ENCODE measurements around the gene TRERF1.

TRERF1 gene

DNA sequence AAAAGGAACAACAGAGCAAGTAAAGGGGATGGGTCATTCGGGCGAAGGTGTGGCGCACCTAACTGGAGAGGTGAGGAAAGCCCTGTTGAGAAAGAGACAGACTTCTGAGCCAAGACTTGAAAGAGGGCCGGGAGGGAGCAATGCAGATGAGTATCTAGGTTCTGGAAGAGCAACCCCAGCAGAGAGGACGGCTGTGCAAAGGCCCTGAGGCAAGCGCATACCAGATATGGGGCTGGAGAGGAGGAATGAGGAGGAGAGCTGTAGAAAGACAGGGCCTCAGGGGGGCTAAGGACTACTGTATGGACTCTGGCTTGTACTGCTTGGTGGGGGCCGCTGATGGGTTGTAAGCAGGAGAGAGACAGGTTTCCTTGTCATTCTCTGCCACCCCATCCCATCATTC is 21.9 kb downstream of the TRERF1 start:
- H3K27me3 ChIP-seq (ENCODE audit: insufficient read depth, insufficient read length) = no peaks in the 10 kb centered on the region
- TF ChIP-seq YY1 (IDR thresholded peaks at IDR 0.05; ENCODE audit: insufficient read depth, insufficient read length) = no peak
- no peak for TF ChIP-seq SUZ12 (IDR thresholded peaks at IDR 0.05; ENCODE audit: extremely low read depth, insufficient read depth, insufficient read length)
- TF ChIP-seq ZNF274 (IDR thresholded peaks at IDR 0.05; ENCODE audit: low read depth, low read length) = no peak
- H3K9me3 ChIP-seq (ENCODE audit: insufficient read depth, low read length) = peaks cover 13% of the 10 kb centered on the region
- H3K4me1 ChIP-seq (ENCODE audit: insufficient read depth, insufficient read length) = peaks cover 5% of the 10 kb centered on the region
- DNase-seq (ENCODE audit: low read depth, low spot score) = no peak
- H3K4me3 ChIP-seq (ENCODE audit: insufficient read length, low read depth) = no peak overlapping the region
- peaks cover 2% of the 10 kb centered on the region for H3K36me3 ChIP-seq (ENCODE audit: insufficient read depth, insufficient read length, low read length)
- H3K9ac ChIP-seq (ENCODE audit: insufficient read length, low read depth) = no peak overlapping the region

DNA sequence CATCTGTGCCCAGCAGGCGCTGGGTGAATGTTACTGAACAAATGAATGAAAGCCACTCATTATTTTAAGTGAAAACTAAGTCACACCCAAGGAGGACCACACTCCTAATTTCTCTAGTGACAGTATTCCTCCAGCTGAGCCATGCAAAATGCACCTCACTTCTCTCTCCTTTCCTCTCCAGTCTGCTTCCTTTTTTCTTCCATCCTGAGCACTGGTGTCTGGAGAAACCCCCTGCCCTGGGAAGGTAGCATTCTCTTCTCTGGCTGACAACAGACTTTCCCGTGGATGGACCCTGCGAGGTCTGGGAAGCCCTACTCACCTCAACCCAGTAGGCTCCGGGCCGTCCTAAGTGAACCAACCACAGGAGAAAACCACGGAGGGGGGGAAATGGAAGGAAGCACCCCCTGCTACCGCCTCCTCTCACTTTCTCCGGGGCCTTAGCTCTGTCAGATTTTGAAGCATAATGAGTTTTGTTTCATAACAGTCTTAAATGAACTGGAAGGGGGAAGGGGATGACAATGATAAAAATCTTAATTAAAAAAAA is 22.6 kb downstream of the TRERF1 start:
- peaks cover 2% of the 10 kb centered on the region for H3K36me3 ChIP-seq (ENCODE audit: insufficient read depth, insufficient read length, low read length)
- peaks cover 5% of the 10 kb centered on the region for H3K4me1 ChIP-seq (ENCODE audit: insufficient read depth, insufficient read length)
- no peak for TF ChIP-seq SUZ12 (IDR thresholded peaks at IDR 0.05; ENCODE audit: extremely low read depth, insufficient read depth, insufficient read length)
- TF ChIP-seq ZNF274 (IDR thresholded peaks at IDR 0.05; ENCODE audit: low read depth, low read length) = no peak
- TF ChIP-seq YY1 (IDR thresholded peaks at IDR 0.05; ENCODE audit: insufficient read depth, insufficient read length) = no peak
- no peak overlapping the region for H3K9ac ChIP-seq (ENCODE audit: insufficient read length, low read depth)
- no peaks in the 10 kb centered on the region for H3K27me3 ChIP-seq (ENCODE audit: insufficient read depth, insufficient read length)
- no peak overlapping the region for H3K4me3 ChIP-seq (ENCODE audit: insufficient read length, low read depth)
- peaks cover 7% of the 10 kb centered on the region for H3K9me3 ChIP-seq (ENCODE audit: insufficient read depth, low read length)
- no peak for DNase-seq (ENCODE audit: low read depth, low spot score)

DNA sequence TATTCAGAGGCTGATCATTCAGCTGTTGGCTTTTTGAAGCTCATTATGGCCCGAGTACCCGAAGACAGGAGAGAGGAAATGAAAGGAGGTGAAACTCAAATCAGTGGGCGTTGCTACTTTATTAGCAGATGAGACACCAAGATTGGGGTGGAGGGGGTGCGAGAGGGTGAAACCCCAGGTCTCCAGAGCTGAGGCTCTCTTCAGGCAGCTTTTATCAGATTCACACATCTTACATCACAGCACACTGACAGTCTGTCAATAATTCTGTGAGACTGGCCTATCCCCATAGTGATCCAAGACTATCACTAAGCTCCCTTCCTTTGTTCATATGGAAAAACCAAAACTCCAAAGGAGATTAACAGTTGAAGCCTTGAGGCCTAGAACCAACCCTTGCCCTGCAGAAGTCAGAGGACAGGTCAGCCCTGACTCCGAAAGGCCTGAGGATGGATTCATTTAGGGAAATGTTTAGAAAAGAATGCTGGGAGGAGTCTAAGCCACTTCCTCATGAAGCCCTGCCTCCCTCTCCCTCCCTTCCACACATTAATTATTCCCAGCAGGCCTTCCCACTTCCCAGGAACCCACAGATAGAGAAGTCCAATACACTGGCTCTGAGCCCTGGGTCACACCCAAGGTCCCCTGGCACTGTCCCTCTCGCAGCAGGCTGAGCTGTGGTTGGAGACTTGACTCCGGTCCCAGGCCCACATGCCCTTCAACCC is 23.2 kb downstream of the TRERF1 start:
- Histone ChIP-seq H3K9me3 (ENCODE audit: insufficient read depth, low read length) (peaks cover 1% of the 10 kb centered on the region; the same call in 1 of the 2 replicates), H3K4me3 (ENCODE audit: insufficient read length, low read depth) (no peak overlapping the region), H3K27me3 (ENCODE audit: insufficient read depth, insufficient read length) (no peaks in the 10 kb centered on the region), H3K4me1 (ENCODE audit: insufficient read depth, insufficient read length) (peaks cover 5% of the 10 kb centered on the region), H3K9ac (ENCODE audit: insufficient read length, low read depth) (no peak overlapping the region), H3K36me3 (ENCODE audit: insufficient read depth, insufficient read length, low read length) (no peaks in the 10 kb centered on the region)
- DNase-seq (ENCODE audit: low read depth, low spot score) = no peak
- TF ChIP-seq SUZ12 (IDR thresholded peaks at IDR 0.05; ENCODE audit: extremely low read depth, insufficient read depth, insufficient read length) (no peak), YY1 (IDR thresholded peaks at IDR 0.05; ENCODE audit: insufficient read depth, insufficient read length) (no peak), ZNF274 (IDR thresholded peaks at IDR 0.05; ENCODE audit: low read depth, low read length) (no peak)

DNA sequence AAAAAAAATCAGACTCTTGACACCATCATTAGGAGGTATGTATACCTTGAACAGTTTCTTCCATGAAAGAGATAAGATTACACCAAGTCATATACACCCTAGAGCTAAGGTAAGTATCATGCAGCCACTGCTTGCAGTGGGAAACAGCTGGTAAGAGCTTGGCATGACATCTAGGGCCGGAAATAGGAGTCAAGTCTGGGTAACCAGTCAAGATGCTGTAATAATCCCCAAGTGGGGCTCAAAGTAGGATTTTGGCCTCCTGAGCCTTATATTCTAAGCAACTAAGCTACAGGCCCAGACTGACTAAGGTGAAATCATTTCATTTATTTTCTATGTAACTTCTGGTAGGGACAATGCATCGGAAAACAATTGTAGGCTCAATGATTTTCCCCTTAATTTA is 23.9 kb downstream of the TRERF1 start:
- no peak overlapping the region for H3K9ac ChIP-seq (ENCODE audit: insufficient read length, low read depth)
- H3K4me3 ChIP-seq (ENCODE audit: insufficient read length, low read depth) = no peak overlapping the region
- H3K4me1 ChIP-seq (ENCODE audit: insufficient read depth, insufficient read length) = peaks cover 5% of the 10 kb centered on the region
- H3K9me3 ChIP-seq (ENCODE audit: insufficient read depth, low read length) = no peaks in the 10 kb centered on the region
- H3K36me3 ChIP-seq (ENCODE audit: insufficient read depth, insufficient read length, low read length) = no peaks in the 10 kb centered on the region
- no peaks in the 10 kb centered on the region for H3K27me3 ChIP-seq (ENCODE audit: insufficient read depth, insufficient read length)
- no peak for DNase-seq (ENCODE audit: low read depth, low spot score)
- TF ChIP-seq YY1 (IDR thresholded peaks at IDR 0.05; ENCODE audit: insufficient read depth, insufficient read length) (no peak), SUZ12 (IDR thresholded peaks at IDR 0.05; ENCODE audit: extremely low read depth, insufficient read depth, insufficient read length) (no peak), ZNF274 (IDR thresholded peaks at IDR 0.05; ENCODE audit: low read depth, low read length) (no peak)

DNA sequence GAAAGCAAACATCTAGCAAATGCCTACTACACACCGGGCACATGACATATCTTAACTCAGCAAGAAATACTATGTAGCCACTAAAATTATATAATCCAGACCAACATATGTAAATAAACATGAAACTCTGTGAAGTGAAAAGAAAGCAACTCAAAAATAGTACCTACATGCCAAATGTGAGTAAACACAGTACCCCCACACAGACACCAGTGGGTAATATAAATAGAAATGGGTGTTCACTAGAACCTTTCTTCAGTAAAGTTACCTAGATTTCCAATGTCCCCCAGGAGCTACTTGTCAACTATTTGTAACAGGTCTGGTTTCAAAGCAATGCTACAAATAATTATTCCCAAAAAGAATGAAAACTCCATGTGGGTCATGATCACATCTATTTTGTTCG is 25.5 kb downstream of the TRERF1 start:
- H3K4me1 ChIP-seq (ENCODE audit: insufficient read depth, insufficient read length) = peaks cover 5% of the 10 kb centered on the region
- no peak overlapping the region for H3K4me3 ChIP-seq (ENCODE audit: insufficient read length, low read depth)
- TF ChIP-seq YY1 (IDR thresholded peaks at IDR 0.05; ENCODE audit: insufficient read depth, insufficient read length) = no peak
- no peak for TF ChIP-seq ZNF274 (IDR thresholded peaks at IDR 0.05; ENCODE audit: low read depth, low read length)
- no peak for TF ChIP-seq SUZ12 (IDR thresholded peaks at IDR 0.05; ENCODE audit: extremely low read depth, insufficient read depth, insufficient read length)
- no peak for DNase-seq (ENCODE audit: low read depth, low spot score)
- H3K9ac ChIP-seq (ENCODE audit: insufficient read length, low read depth) = no peak overlapping the region
- no peaks in the 10 kb centered on the region for H3K27me3 ChIP-seq (ENCODE audit: insufficient read depth, insufficient read length)
- H3K9me3 ChIP-seq (ENCODE audit: insufficient read depth, low read length) = no peaks in the 10 kb centered on the region
- H3K36me3 ChIP-seq (ENCODE audit: insufficient read depth, insufficient read length, low read length) = no peaks in the 10 kb centered on the region

DNA sequence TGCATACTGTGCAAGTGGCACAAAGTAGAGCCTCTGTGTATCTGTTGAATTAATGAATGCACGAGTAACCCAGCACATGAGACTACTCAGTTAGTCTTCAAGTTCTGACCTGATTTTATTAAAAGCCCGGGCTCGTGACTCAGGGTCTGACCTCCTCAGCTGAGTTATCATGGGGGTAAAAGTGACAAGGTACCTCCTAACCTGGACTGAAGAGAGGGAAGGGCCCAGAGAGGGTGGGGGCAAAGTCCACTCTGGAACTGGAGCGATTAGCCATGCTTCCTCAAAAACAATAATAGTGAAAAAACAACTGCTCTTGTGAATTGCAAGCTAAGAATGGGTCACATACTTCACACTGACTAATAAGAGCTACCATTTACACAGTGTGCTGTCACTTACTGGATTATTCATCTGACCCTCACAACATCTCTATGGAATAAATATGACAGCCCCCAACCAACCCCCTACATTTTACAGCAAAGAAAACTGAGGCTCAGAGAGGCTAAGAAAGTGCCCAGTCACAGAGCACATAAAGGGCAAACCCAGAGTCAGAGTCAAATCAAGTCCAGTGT is 26.7 kb downstream of the TRERF1 start:
- no peak for TF ChIP-seq ZNF274 (IDR thresholded peaks at IDR 0.05; ENCODE audit: low read depth, low read length)
- TF ChIP-seq YY1 (IDR thresholded peaks at IDR 0.05; ENCODE audit: insufficient read depth, insufficient read length) = no peak
- TF ChIP-seq SUZ12 (IDR thresholded peaks at IDR 0.05; ENCODE audit: extremely low read depth, insufficient read depth, insufficient read length) = no peak
- H3K4me1 ChIP-seq (ENCODE audit: insufficient read depth, insufficient read length) = peaks cover 5% of the 10 kb centered on the region
- no peak for DNase-seq (ENCODE audit: low read depth, low spot score)

DNA sequence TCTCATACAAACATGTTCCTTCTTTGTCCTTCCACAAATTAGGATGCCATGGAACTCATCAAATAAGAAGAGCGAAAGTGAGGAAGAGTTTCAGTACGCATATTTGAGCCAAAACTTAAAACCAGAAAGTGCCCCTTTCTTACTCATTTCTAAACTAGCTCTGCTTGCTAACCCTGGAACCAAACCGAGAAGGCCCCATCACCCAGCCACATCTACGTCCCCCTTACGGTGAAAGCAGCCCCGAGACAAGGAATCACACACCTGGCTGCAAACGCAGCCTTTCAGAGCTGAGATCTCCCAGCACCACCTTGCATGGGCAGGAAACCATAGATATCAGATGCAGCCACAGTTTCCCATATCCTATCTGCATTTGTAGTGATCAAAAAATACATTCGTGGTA is 28.5 kb downstream of the TRERF1 start:
- Histone ChIP-seq H3K27me3 (ENCODE audit: insufficient read depth, insufficient read length) (no peaks in the 10 kb centered on the region), H3K4me1 (ENCODE audit: insufficient read depth, insufficient read length) (peaks cover 2% of the 10 kb centered on the region), H3K9ac (ENCODE audit: insufficient read length, low read depth) (no peak overlapping the region), H3K9me3 (ENCODE audit: insufficient read depth, low read length) (no peaks in the 10 kb centered on the region), H3K4me3 (ENCODE audit: insufficient read length, low read depth) (no peak overlapping the region), H3K36me3 (ENCODE audit: insufficient read depth, insufficient read length, low read length) (no peaks in the 10 kb centered on the region)
- DNase-seq (ENCODE audit: low read depth, low spot score) = no peak
- TF ChIP-seq ZNF274 (IDR thresholded peaks at IDR 0.05; ENCODE audit: low read depth, low read length) = no peak
- no peak for TF ChIP-seq YY1 (IDR thresholded peaks at IDR 0.05; ENCODE audit: insufficient read depth, insufficient read length)
- TF ChIP-seq SUZ12 (IDR thresholded peaks at IDR 0.05; ENCODE audit: extremely low read depth, insufficient read depth, insufficient read length) = no peak

More for the DNA sequence above, 26.7 kb downstream of the TRERF1 start:
- Histone ChIP-seq H3K9me3 (ENCODE audit: insufficient read depth, low read length) (no peaks in the 10 kb centered on the region), H3K4me3 (ENCODE audit: insufficient read length, low read depth) (no peak overlapping the region), H3K9ac (ENCODE audit: insufficient read length, low read depth) (no peak overlapping the region), H3K36me3 (ENCODE audit: insufficient read depth, insufficient read length, low read length) (no peaks in the 10 kb centered on the region), H3K27me3 (ENCODE audit: insufficient read depth, insufficient read length) (no peaks in the 10 kb centered on the region)

Measured in NT2/D1 (cell line).